Stimulated activated naive CD4-positive, alpha-beta T cell treated with Interleukin-2 at 50 U/mL for 16 hours (primary cell): ENCODE measurements around the gene PRR16.
"Not testable (repeated sequence)": the region's sequence is repeated elsewhere in the genome, so short reads cannot be mapped to it uniquely, and the experiment has no call there.

Source experiments
- DNase-seq: peaks from one replicate; lab custom pipeline; 2025; lab: John Stamatoyannopoulos, UW

Gene PRR16

GRCh38 chr5:120655828-120656435, 191.8 kb downstream of the PRR16 start:
- no peak for DNase-seq

- no peak for DNase-seq
Measured at GRCh38 chr5:120657104-120657503, 193.0 kb downstream of the PRR16 start.

GRCh38 chr5:120677481-120677880, 213.4 kb downstream of the PRR16 start:
- DNase-seq: no peak

- DNase-seq: no peak
Measured at GRCh38 chr5:120678279-120678678, 214.2 kb downstream of the PRR16 start.

- DNase-seq: no peak
Measured at GRCh38 chr5:120682851-120683250, 218.8 kb downstream of the PRR16 start.

GRCh38 chr5:120683580-120683979, 219.5 kb downstream of the PRR16 start:
- DNase-seq: no peak

GRCh38 chr5:120684213-120684612, 220.1 kb downstream of the PRR16 start:
- no peak for DNase-seq

GRCh38 chr5:120684749-120685415, 220.8 kb downstream of the PRR16 start:
- no peak for DNase-seq

- DNase-seq: no peak
Measured at GRCh38 chr5:120690621-120691407, 226.7 kb downstream of the PRR16 start.

GRCh38 chr5:120692325-120692724, 228.2 kb downstream of the PRR16 start:
- no peak for DNase-seq

- DNase-seq: no peak
Measured at GRCh38 chr5:120695368-120695880, 231.3 kb downstream of the PRR16 start.

GRCh38 chr5:120697147-120697546, 233.0 kb downstream of the PRR16 start:
- DNase-seq: no peak

- not testable (repeated sequence) for DNase-seq
Measured at GRCh38 chr5:120697670-120698327, 233.7 kb downstream of the PRR16 start.

GRCh38 chr5:120700653-120701052, 236.6 kb downstream of the PRR16 start:
- DNase-seq: not testable (repeated sequence)

- DNase-seq: not testable (repeated sequence)
Measured at GRCh38 chr5:120702817-120703538, 238.9 kb downstream of the PRR16 start.

- no peak for DNase-seq
Measured at GRCh38 chr5:120703918-120704587, 240.0 kb downstream of the PRR16 start.

- DNase-seq: no peak
Measured at GRCh38 chr5:120706877-120707276, 242.8 kb downstream of the PRR16 start.

GRCh38 chr5:120717381-120717780, 253.3 kb downstream of the PRR16 start:
- DNase-seq: no peak

GRCh38 chr5:120730214-120730613, 266.1 kb downstream of the PRR16 start:
- no peak for DNase-seq

- no peak for DNase-seq
Measured at GRCh38 chr5:120734033-120734432, 269.9 kb downstream of the PRR16 start.

- DNase-seq: no peak
Measured at GRCh38 chr5:120735076-120735475, 271.0 kb downstream of the PRR16 start.
